HL-60/S4 treated with phorbol 12-myristate 13-acetate at 8.2 ng/mL for 4 days and 3 days (cell line): ENCODE results near the gene NIFK.
"Not testable (repeated sequence)": the region's sequence is repeated elsewhere in the genome, so short reads cannot be mapped to it uniquely, and the experiment has no call there.

Experiments used
- in situ Hi-C: fragments of 300-500 bp; cut with MboI; formaldehyde crosslinking; loops from 2 replicates; pipeline ENCODE4 v1.15.0; 2022; ENCODE audit warnings: low sequenced_read_pairs

NIFK gene

GRCh38 chr2:121735518-121736074, 1.1 kb downstream of the NIFK start:
- in situ Hi-C loops = no loop called here

- in situ Hi-C loops = not testable (repeated sequence)
These were observed 2.1 kb downstream of the NIFK start for GRCh38 chr2:121734544-121734943.

DNA sequence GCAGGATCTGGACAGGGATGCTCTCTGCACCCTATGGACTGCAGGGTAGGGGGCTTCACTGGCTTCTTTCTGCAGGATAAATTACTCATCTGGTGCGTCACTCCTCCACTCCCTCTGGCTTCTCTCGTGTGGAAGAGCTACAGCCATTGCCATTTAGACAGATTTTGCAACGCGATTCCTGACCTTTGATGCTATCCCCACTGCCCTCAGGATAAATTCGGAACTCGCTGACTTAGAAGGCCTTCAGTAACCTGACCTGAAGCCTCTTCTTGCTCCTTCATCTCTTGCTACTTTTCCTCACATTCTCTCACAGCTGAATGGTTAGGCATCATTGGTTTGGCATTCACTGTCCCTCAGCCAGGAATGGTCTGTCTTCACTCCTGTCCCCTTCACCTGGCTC, 5.3 kb downstream of the NIFK start:
- in situ Hi-C loops = no loop called here

- in situ Hi-C loops = no loop called here
These were observed 8.7 kb downstream of the NIFK start for GRCh38 chr2:121727950-121728349.

GRCh38 chr2:121727332-121727731, 9.3 kb downstream of the NIFK start:
- in situ Hi-C loops = no loop called here

DNA sequence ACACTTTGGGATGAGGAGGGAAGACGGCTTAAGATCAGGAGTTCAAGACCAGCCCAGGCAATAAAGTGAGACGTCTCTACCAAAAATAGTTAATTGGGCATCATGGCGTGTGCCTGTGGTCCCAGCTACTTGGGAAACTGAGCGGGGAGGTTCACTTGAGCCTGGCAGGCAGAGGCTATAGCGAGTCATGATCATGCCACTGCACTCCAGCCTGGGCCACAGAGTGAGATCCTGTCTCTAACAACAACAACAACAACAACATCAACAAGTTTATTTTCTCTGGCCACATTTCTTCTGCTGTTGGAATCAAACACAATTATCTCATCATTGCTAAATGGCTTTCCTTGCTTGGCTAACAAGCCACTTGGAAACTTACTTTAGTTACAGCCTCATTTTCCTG, 13.4 kb downstream of the NIFK start:
- in situ Hi-C loops = loop anchor here (25.0 kb wide), 1 partner anchor 186 kb away; the partner anchor contains the start of gene RNU4ATAC

DNA sequence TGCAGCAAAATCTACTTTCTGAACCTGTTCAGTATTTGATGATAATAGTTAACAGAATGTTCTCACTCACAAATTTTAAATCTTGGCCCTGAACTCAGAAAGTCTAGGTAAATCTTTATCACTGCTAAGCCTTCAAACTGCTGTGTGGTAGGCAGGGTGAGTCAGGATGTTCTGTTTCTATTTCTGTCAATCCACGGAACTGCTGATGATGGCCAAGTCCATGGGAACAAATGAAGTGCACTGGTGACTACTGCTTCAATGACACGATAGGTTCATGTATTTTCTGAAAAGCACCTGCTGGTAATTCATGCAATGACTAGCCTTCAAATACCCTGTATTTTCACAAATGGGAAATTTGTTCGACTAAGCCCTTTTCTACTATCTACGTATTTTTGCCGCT, 14.2 kb downstream of the NIFK start:
- in situ Hi-C loops = loop anchor here (25.0 kb wide), 1 partner anchor 185 kb away; the partner anchor contains the start of gene RNU4ATAC

GRCh38 chr2:121721926-121722325, 14.7 kb downstream of the NIFK start:
- in situ Hi-C loops = loop anchor here (25.0 kb wide), 1 partner anchor 185 kb away; the partner anchor contains the start of gene RNU4ATAC

DNA sequence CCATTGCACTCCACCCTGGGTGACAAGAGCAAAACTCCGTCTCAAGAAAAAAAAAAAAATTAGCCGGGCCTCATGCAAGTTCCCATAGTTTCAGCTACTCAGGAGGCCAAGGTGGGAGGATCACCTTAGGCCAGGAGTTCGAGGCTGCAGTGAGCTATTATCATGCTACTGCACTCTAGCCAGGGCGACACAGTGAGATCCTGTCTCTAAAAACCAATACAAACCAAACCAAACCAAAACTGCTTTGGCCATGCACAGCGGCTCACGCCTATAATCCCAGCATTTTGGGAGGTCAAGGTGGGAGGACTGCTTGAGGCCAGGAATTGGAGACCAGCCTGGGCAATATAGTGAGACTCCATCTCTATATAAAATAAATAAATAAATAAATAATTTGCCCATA, 19.1 kb downstream of the NIFK start:
- in situ Hi-C loops = loop anchor here (25.0 kb wide), 1 partner anchor 180 kb away; the partner anchor contains the start of gene RNU4ATAC

GRCh38 chr2:121716126-121716525, 20.5 kb downstream of the NIFK start:
- in situ Hi-C loops = loop anchor here (25.0 kb wide), 1 partner anchor 179 kb away; the partner anchor contains the start of gene RNU4ATAC

DNA sequence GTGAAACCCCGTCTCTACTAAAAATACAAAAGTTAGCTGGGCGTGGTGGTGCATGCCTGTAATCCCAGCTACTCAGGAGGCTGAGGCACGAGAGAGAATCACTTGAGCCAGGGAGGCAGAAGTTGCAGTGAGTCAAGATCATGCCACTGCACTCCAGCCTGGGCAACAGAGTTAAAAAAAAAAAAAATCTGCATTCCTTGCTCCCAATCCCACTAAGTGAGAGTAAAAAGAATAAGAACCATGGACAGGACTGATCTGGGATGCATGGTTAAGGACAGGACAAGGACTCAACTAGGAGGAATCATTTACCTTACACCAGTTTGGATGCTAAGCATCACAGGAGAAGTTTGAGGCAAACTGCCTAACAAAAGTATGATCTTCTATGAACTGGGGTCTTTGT, 25.2 kb downstream of the NIFK start:
- in situ Hi-C loops = loop anchor here (25.0 kb wide), 1 partner anchor 174 kb away; the partner anchor contains the start of gene RNU4ATAC

GRCh38 chr2:121710470-121711170, 26.1 kb downstream of the NIFK start:
- in situ Hi-C loops = loop anchor here (25.0 kb wide), 1 partner anchor 173 kb away; the partner anchor contains the start of gene RNU4ATAC

- in situ Hi-C loops = loop anchor here (25.0 kb wide), 1 partner anchor 173 kb away; the partner anchor contains the start of gene RNU4ATAC
These were observed 26.8 kb downstream of the NIFK start for GRCh38 chr2:121709776-121710469.

GRCh38 chr2:121707920-121708361, 28.7 kb downstream of the NIFK start:
- in situ Hi-C loops = loop anchor here (25.0 kb wide), 1 partner anchor 171 kb away; the partner anchor contains the start of gene RNU4ATAC

DNA sequence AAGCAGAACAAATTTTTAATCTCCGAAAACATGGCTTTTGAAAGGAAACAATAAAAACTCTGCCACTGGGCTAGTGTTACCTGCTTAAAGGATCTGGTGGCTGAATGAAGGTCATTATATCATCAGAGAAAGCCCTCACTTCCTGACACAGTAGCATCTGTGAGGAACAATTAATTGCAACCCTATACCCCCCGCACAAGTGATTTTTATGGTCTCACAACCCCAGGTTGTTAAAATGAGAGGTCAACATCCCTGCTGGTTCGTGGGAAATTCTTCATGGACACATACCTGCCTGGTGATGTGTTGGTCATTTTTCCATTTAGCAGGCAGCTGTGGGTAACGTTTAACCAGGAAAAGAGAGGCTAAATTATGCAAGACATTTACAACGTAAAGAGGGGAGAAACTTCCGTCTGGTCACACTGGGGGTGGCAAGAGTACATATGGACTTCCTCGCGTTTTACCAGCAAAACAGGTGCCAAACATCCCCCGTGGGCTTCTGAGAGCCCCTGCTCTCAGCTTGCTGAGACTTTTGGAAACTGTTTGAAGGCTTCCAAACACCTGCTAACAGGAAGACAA, 29.2 kb downstream of the NIFK start:
- in situ Hi-C loops = loop anchor here (25.0 kb wide), 1 partner anchor 170 kb away; the partner anchor contains the start of gene RNU4ATAC

DNA sequence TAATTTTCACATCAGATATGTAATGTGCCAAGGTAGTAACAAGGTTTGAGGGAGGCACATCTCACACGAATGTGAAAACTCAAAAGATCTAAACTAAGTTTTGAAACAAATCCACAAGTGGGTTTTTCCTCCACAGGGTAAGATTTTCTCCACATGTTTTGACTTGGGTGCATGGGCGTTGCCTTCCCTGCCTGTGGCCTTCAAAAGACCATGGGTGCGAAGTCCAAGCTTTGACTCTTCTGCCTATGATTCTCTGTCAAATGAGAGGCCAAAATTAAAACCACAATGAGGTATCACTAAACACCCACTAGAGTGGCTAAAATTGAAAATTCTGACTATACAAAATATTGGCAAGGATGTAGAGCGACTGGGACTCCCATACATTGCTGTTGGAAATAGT, 30.7 kb downstream of the NIFK start:
- in situ Hi-C loops = loop anchor here (25.0 kb wide), 1 partner anchor 169 kb away; the partner anchor contains the start of gene RNU4ATAC

- in situ Hi-C loops = loop anchor here (25.0 kb wide), 1 partner anchor 168 kb away; the partner anchor contains the start of gene RNU4ATAC
These were observed 31.3 kb downstream of the NIFK start for GRCh38 chr2:121705390-121705789.

DNA sequence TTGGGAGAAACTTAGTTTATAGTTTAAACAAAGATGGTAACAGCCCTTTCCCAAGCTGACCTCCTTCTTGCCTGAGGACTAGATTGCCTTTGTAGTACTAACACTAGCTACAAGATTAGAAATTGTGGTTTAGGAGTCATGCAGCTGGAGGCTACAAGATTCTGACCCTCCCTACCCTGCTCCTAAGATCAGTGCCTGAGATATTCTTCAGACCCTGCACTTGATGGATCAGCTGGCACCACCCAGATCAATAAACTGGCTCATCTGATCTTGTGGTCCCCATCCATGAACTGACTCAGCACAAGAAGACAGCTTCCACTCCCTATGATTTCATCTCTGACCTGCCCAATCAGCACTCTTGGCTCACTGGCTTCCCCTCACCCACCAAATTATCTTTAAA, 34.9 kb downstream of the NIFK start:
- in situ Hi-C loops = loop anchor here (25.0 kb wide), 1 partner anchor 164 kb away; the partner anchor contains the start of gene RNU4ATAC

DNA sequence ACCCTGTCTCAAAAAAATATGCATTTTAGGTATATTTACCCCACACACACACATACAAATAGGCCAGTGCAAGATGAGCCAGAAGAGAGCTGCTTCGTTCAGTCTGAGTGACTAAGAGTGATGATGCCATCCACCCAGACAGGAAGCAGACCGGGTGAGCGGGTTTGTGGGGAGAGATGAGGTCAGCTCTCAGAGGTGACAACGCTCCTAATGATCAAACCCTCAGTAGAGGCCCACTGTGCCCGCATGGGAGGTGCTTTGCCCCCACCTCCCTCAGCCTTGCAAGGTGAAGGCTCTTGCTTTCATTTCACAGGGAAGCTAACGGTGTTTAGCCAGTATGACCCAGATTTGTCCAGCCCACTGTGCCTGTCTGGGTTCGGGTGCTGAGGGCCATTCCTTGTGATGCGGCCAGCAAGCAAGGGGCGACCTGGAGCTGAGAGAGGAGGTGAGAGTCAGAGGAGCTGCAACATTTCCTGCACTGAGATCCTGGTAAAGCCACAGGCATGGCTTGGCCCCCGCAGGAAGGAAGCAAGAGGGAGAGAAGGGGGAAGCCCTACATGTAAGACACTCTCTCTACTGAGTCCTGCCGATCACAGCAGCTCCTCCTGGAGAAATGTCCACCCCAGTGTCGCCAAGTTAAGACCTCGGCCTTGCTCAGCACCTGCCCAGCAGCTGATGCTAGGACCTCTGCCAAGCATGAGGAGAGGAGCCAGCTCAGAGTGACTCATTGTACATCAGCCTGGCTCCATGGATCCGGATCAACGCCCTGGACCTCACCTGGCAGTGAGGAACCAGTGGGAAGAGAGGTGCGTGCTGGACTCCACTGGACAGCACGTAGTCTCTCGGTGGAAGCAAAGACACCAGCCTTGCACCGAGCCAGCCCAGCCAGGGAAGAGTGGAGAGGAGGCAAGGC, 37.0 kb downstream of the NIFK start:
- in situ Hi-C loops = loop anchor here (25.0 kb wide), 1 partner anchor 162 kb away; the partner anchor contains the start of gene RNU4ATAC
